ENCODE data around the gene SARS2.
"Not testable (repeated sequence)": the region's sequence is repeated elsewhere in the genome, so short reads cannot be mapped to it uniquely, and the experiment has no call there.

SARS2 gene

DNA sequence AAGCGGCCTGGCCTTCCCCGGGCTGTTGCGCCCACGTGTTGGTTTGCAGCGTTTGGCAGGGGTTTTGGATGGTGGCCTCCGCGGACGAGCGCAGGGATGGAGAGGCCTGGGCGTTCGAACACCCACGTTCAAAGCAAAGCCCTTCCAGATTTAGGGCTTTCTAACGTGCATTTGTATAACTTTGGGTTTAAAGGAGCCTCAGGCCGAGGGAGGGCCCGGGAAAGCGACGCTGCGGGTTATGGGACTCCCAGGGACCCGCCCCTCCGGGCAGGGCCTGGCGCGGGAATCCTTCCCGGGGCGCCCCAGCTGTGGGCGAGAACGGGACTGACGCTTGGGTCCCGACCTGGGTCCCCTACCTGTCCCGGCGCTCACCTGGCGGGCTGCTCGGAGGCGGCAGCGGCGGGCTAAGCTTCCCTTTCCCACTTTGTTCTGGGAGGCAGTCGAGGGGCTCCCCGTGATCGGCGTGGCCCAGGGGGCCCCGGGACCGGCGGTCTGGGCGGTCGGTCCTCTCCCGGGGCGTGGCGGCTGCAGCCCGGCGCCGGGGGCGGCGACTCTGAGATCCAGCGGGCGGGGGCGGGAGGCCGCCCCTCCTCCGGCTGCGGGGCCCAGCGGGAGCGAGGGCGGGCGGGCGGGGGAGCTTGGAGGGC lies 44.8 kb upstream of the SARS2 start, which contains the start of gene FBXO17:
Gene FBXO17, minus strand, starts transcription at position 529 of the 647 bp plus-strand sequence. CDS start 25,423 bp downstream, outside the sequence.
- no peak for DNase-seq (ENCODE audit: low read depth)
- TF ChIP-seq, protein P1, sequence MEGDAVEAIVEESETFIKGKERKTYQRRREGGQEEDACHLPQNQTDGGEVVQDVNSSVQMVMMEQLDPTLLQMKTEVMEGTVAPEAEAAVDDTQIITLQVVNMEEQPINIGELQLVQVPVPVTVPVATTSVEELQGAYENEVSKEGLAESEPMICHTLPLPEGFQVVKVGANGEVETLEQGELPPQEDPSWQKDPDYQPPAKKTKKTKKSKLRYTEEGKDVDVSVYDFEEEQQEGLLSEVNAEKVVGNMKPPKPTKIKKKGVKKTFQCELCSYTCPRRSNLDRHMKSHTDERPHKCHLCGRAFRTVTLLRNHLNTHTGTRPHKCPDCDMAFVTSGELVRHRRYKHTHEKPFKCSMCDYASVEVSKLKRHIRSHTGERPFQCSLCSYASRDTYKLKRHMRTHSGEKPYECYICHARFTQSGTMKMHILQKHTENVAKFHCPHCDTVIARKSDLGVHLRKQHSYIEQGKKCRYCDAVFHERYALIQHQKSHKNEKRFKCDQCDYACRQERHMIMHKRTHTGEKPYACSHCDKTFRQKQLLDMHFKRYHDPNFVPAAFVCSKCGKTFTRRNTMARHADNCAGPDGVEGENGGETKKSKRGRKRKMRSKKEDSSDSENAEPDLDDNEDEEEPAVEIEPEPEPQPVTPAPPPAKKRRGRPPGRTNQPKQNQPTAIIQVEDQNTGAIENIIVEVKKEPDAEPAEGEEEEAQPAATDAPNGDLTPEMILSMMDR (IDR thresholded peaks at IDR 0.05; ENCODE audit: insufficient read depth, low read depth, low read length, missing control alignments), result no peak
- H3K4me3 ChIP-seq (ENCODE audit: low read depth, low read length), result no peak within 1 kb of the TSS

DNA sequence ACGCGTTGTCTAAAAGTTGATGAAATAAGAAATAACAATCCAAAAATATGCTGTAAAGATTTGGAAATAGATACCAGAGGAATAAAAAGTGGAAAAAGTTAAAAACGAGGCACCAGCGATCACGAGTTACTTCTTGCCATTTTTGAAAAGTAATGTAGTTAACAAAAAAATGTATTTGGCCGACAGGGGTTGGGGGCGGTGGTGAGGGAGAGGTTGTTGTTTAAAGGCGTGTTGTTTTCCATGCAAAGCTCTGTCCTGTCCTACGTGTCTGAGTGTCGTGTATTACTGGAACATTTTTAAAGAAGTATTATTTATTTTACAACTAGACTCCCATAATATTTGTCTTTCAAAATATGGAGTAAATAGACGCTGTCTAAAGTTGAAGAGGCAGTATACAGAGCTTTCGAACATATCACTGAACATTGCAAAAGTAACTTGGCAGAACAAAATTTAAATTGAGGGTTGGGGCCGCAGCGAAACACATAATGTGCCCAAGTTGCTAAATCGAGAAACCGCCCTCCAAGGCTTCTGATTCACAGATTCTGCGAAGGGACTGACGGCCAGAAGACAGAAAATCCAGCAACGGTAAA lies 44.2 kb upstream of the SARS2 start:
- no peak overlapping the region for H3K4me3 ChIP-seq (ENCODE audit: low read depth, low read length)
- no peak for DNase-seq (ENCODE audit: low read depth)
- TF ChIP-seq, protein P1 (IDR thresholded peaks at IDR 0.05; ENCODE audit: insufficient read depth, low read depth, low read length, missing control alignments), result no peak

DNA sequence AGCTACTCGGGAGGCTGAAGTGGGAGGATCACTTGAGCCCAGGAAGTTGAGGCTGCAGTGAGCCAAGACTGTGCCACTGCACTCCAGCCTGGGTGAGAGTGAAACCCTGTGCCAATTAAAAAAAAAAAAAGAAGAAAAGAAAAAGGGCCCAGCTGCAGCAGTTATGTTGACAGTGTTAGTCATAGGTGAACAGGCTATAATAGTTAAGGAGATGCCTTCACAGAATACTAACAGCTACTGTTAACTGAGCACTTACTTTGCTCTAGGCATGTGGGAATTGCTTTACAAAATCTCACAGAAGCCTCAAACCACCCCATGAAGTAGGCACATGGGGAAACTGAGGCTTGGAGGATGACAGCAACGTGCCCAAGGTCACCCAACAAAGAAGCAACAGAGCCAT lies 41.1 kb upstream of the SARS2 start:
- H3K4me3 ChIP-seq (ENCODE audit: low read depth, low read length), result no peak overlapping the region
- no peak for DNase-seq (ENCODE audit: low read depth)
- TF ChIP-seq, protein P1 (IDR thresholded peaks at IDR 0.05; ENCODE audit: insufficient read depth, low read depth, low read length, missing control alignments), result no peak

DNA sequence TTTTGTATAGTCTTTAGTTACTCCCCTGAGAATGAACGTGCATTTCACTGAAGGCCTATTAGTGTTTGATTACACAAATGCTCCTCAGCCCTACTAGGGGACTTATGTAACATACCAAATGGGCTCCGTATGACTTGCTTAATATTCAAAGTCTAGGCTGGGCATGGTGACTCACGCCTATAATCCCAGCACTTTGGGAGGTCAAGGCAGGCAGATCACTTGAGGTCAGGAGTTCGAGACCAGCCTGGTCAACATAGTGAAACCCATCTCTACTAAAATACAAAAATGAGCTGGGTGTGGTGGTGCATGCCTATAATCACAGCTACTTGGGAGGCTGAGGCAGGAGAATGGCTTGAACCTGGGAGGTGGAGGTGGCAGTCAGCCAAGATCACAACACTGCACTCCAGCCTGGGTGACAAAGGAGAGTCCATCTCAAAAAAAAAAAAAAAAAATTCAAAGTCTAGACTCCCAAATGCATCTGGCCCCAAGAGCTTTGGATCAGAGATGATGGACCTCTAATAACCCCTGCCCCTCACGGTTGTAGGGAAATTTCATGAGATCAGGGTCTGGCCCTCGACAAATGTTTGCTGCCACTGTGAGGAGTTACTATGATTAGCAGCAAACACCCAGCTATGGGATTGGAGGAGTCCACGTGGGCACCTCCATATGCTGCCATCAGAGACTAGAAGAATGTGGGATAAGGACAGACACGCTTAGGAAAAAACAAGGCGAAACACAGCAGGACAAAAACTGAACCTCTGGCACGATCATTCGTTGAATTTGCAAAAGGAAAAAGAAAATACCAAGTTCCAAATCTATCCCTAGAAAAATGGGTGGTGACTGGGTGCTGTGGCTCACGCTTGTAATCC lies 40.3 kb upstream of the SARS2 start:
- TF ChIP-seq, protein P1 (IDR thresholded peaks at IDR 0.05; ENCODE audit: insufficient read depth, low read depth, low read length, missing control alignments), result no peak
- no peak for DNase-seq (ENCODE audit: low read depth)
- no peak overlapping the region for H3K4me3 ChIP-seq (ENCODE audit: low read depth, low read length)

DNA sequence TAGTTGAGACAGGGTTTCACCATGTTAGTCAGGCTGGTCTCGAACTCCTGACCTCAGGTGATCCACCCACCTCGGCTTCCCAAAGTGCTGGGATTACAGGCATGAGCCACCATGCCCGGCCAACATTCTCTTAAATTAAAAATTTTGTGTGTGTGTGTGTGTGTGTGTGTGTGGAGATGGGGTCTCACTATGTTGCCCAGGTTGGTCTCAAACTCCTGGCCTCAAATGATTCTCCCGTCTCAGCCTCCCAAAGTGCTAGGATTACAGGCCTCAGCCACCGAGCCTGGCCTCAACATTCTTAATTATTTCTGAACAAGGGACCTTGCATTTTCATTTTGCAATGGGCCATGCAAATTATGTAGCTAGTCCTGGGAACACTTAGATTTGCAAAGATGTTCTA lies 35.6 kb upstream of the SARS2 start:
- not testable (repeated sequence) for DNase-seq (ENCODE audit: low read depth); H3K4me3 ChIP-seq (ENCODE audit: low read depth, low read length)

DNA sequence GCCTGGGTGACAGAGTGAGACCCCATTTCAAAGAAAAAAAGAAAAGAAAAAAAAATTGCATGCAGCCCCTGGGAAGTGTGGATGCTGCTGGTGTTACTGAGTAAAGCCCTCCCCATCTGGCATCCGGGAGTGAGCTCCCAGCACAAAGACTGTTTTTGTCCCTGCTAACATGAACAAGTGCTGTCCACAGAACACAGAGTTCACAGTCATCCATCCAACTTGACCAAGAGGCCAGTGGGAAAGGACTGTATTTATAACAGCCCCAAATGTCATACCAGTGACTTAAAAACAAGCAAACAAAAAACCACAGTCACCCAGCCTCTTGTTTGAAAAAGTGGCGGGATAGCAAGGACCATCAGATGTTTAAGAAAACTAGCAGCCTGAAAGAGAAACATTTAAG lies 34.2 kb upstream of the SARS2 start:
- no peak for DNase-seq (ENCODE audit: low read depth)
- TF ChIP-seq, protein P1 (IDR thresholded peaks at IDR 0.05; ENCODE audit: insufficient read depth, low read depth, low read length, missing control alignments), result no peak
- no peak overlapping the region for H3K4me3 ChIP-seq (ENCODE audit: low read depth, low read length)

DNA sequence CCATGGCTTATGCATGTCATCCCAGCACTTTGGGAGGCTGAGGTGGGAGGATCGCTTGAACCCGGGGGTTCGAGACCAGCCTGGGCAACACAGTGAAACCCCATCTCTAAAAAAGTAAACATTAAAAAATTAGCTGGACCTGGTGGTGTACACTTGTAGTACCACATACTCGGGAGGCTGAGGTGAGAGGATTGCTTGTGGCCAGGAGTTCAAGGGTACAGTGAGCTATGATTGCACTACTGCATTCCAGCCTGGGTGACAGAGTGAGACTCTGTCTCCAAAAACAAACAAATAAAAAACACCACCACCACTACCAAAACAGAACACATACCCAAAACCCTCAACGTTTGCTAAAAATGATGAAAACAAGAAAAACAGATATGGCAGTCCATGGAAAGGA lies 29.1 kb upstream of the SARS2 start:
- TF ChIP-seq, protein P1 (IDR thresholded peaks at IDR 0.05; ENCODE audit: insufficient read depth, low read depth, low read length, missing control alignments), result no peak
- no peak overlapping the region for H3K4me3 ChIP-seq (ENCODE audit: low read depth, low read length)

More for the DNA sequence above, 29.1 kb upstream of the SARS2 start:
- DNase-seq (ENCODE audit: low read depth), result no peak

Measured in GM12865 (cell line).